Activated CD4-positive, alpha-beta T cell treated with anti-CD3 and anti-CD28 coated beads, Interleukin-10, Interleukin-2, amounts not matched to agents 100 ng/mL and 50 ng/mL, durations not matched to agents 16 hours and 8 hours (primary cell): ENCODE results near the gene DSG4.

Experiments used
- DNase-seq: peaks from one replicate; pipeline ENCODE4 v3.0.0-alpha.2; 2020

The DSG4 gene

DNA sequence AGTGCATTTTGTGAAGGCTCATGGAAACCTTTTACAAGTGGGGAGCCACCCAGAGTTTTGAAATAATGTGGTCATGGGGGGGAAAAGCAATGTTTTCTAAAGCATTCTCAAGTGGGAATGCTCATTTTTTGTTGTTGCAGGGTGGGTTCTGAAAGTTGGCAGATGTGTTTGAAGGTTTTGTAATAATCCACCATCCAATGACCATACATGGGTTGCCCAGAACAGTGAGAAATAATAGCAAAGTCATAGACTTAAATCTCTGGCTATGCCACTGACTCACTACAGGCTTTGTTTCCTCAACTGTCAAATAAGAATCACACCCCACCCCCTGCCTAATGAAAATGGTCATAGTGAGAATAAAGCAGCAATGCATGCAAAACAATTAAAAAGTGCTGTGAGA, 73.8 kb downstream of the DSG4 start:
- no peak for DNase-seq

DNA sequence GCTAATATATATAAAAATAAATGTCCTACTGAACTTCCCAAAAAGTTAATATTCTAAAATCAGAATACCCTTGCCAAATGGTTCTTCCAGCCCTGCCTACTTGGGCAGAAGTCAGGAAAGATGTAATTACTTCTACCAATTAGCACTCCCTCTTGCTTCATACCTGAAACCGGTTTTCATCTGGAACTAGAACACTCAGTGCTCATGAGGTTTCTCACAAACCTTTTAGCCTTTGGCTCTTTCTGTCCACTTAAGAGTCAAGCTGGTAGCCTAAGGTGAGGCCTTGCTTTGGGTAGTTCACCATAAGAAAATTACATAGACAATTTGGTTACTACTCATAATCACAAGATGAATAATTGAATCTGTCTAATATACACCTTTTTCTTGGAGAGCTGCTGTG, 75.0 kb downstream of the DSG4 start:
- DNase-seq, result no peak

DNA sequence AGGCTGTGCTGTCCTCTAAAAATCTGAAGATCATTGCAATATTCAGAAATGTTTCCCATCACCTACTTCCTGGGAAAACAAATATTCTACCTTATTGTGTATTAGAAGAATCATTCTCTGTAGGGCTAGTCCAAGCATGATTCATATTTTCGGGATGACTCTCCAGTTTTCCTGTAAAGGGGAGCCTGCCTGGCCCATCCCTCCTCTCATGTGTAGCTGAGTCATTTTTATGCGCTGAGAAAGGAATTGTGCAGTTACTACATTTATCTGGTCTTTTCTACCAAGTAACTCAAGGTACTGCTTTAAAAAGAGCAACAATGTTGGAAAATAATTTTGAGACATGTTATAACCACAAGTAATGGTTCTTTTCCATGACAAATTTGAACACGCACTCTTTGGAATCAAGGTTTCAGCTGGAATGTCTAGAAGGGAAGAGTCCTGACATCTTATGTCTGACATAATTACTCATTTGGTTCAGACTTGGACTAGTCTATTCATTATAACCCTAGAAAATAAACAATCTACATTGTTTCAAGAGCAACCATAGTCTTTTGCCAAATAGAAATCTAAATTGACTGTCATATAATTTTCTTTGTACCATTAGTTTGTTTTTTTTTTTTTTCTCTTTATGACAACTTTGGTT, 77.6 kb downstream of the DSG4 start:
- DNase-seq, result no peak
